H1 (cell line): ENCODE data around the gene MRPL11. TPM values are rescaled to one million over a fixed set of nuclear protein-coding genes. Genes with fewer than 3 reads are reported as not detected.

ENCODE experiments used
- CTCF ChIA-PET: fragments of 300-600 bp; sonication (Branson Sonifier 250); formaldehyde crosslinking; loops from one replicate; lab custom pipeline; 2021; ENCODE audit not compliant: partially characterized antibody; lab: Charles Lee
- POLR2A ChIA-PET: fragments of 300-600 bp; sonication (Branson Sonifier 250); formaldehyde crosslinking; loops from one replicate; lab custom pipeline; 2021; ENCODE audit warnings: inconsistent platforms; ENCODE audit not compliant: partially characterized antibody; lab: Charles Lee
- DNase-seq, 2 experiments: peaks; one replicate each; pipeline versions ENCODE4 v3.0.0 to v3.0.0-alpha.2; 2010 to 2022; ENCODE audit warnings: low spot score in 2 of 2, low read depth in 1 of 2, mixed read lengths in 1 of 2
- FAIRE-seq: peaks from 2 replicates; lab custom pipeline; 2011; peaks lifted over from hg19 to GRCh38; lab: Jason Lieb, UNC
- H2AFZ ChIP-seq: 2 replicates; pipeline ENCODE4 v1.8.1; 2012; ENCODE audit warnings: low read length, inconsistent platforms
- H2AK5ac ChIP-seq: 2 replicates; pipeline ENCODE4 v1.6.1; 2013; ENCODE audit warnings: low read depth, low read length
- H2BK120ac ChIP-seq: replicated peaks from 2 replicates; pipeline ENCODE3; 2013; ENCODE audit warnings: low read depth, low read length, inconsistent platforms
- H2BK12ac ChIP-seq: 2 replicates; pipeline ENCODE4 v1.6.1; 2013; ENCODE audit warnings: low read depth, low read length
- H2BK15ac ChIP-seq: 2 replicates; pipeline ENCODE4 v1.6.1; 2013; ENCODE audit warnings: low read length
- H2BK20ac ChIP-seq: 2 replicates; pipeline ENCODE4 v1.6.1; 2013; ENCODE audit warnings: low read length
- H2BK5ac ChIP-seq: 2 replicates; pipeline ENCODE4 v1.6.1; 2013; ENCODE audit warnings: low read depth, low read length
- H3K14ac ChIP-seq: 2 replicates; pipeline ENCODE4 v1.6.1; 2013; ENCODE audit warnings: inconsistent platforms; ENCODE audit not compliant: insufficient read length
- H3K18ac ChIP-seq: 2 replicates; pipeline ENCODE4 v1.6.1; 2013; ENCODE audit warnings: low read length; ENCODE audit errors: extremely low read depth
- H3K23ac ChIP-seq: 2 replicates; pipeline ENCODE4 v1.6.1; 2013; ENCODE audit warnings: inconsistent platforms; ENCODE audit not compliant: insufficient read length
- H3K23me2 ChIP-seq: 2 replicates; pipeline ENCODE4 v1.6.1; 2013; ENCODE audit warnings: low read depth, low read length
- H3K27ac ChIP-seq: 2 replicates; pipeline ENCODE4 v1.6.1; 2011; ENCODE audit warnings: low read depth, low read length, inconsistent platforms
- H3K27me3 ChIP-seq, 4 experiments: replicated peaks in 1 of 4; 1 replicate in 1 of 4; 2 replicates in 3 of 4; pipeline versions ENCODE4 v1.6.1 to v1.8.1; 2011 to 2013; ENCODE audit warnings: low read length in 3 of 4, mild to moderate bottlenecking in 3 of 4, inconsistent platforms in 2 of 4, mixed read lengths in 2 of 4, moderate library complexity in 1 of 4; ENCODE audit not compliant: control insufficient read depth in 3 of 4, insufficient read depth in 3 of 4; ENCODE audit errors: extremely low read depth in 1 of 4
- H3K36me3 ChIP-seq, 4 experiments: 2 replicates each; pipeline versions ENCODE4 v1.6.1 to v1.8.1; 2011 to 2013; ENCODE audit warnings: mild to moderate bottlenecking in 4 of 4, low read length in 3 of 4, moderate library complexity in 2 of 4, control low read depth in 1 of 4, inconsistent platforms in 1 of 4; ENCODE audit not compliant: insufficient read depth in 4 of 4, control insufficient read depth in 2 of 4
- H3K4ac ChIP-seq: replicated peaks from 2 replicates; pipeline ENCODE3; 2013; ENCODE audit warnings: low read length, low read depth, mixed read lengths, inconsistent platforms; ENCODE audit not compliant: insufficient read length
- H3K4me1 ChIP-seq, 4 experiments: replicated peaks in 1 of 4; 1 replicate in 1 of 4; 2 replicates in 3 of 4; pipeline versions ENCODE4 v1.6.1 to v1.8.1; 2011 to 2013; ENCODE audit warnings: low read length in 3 of 4, inconsistent platforms in 2 of 4, mixed read lengths in 1 of 4; ENCODE audit not compliant: insufficient read depth in 4 of 4, control insufficient read depth in 3 of 4
- H3K4me2 ChIP-seq, 2 experiments: 2 replicates each; pipeline versions ENCODE4 v1.6.1 to v1.8.1; 2011 to 2013; ENCODE audit warnings: low read depth in 2 of 2, low read length in 2 of 2, control low read depth in 1 of 2, inconsistent platforms in 1 of 2, mild to moderate bottlenecking in 1 of 2; ENCODE audit not compliant: insufficient read depth in 1 of 2
- H3K4me3 ChIP-seq, 4 experiments: fragments of 200-600, 300-600 bp in 1 of 4; sonication (generic), shearing (Covaris generic), sonication (Bioruptor Twin) in 1 of 4; 2 replicates each; pipeline versions ENCODE4 v1.5.1 to v1.8.1; 2011 to 2016; ENCODE audit warnings: low read length in 4 of 4, low read depth in 3 of 4, control low read depth in 2 of 4, inconsistent platforms in 2 of 4, mild to moderate bottlenecking in 2 of 4, mixed read lengths in 1 of 4, moderate library complexity in 1 of 4; ENCODE audit not compliant: insufficient read depth in 2 of 4; ENCODE audit errors: extremely low read depth in 1 of 4
- H3K56ac ChIP-seq: replicated peaks from 2 replicates; pipeline ENCODE3; 2013; ENCODE audit warnings: low read depth, mild to moderate bottlenecking, mixed read lengths, low read length, inconsistent platforms; ENCODE audit not compliant: insufficient read length
- H3K79me1 ChIP-seq: 2 replicates; pipeline ENCODE4 v1.6.1; 2013; ENCODE audit warnings: low read depth, low read length, control low read depth
- H3K79me2 ChIP-seq, 2 experiments: 2 replicates each; pipeline versions ENCODE4 v1.6.1 to v1.8.1; 2012 to 2013; ENCODE audit warnings: low read length in 2 of 2, mild to moderate bottlenecking in 2 of 2, inconsistent platforms in 1 of 2; ENCODE audit not compliant: insufficient read depth in 2 of 2, control insufficient read depth in 1 of 2
- H3K9ac ChIP-seq, 4 experiments: replicated peaks in 1 of 4; 1 replicate in 1 of 4; 2 replicates in 3 of 4; pipeline versions ENCODE4 v1.6.1 to v1.8.1; 2011 to 2013; ENCODE audit warnings: low read depth in 3 of 4, low read length in 3 of 4, control low read depth in 2 of 4, mild to moderate bottlenecking in 2 of 4, moderate library complexity in 2 of 4, inconsistent platforms in 1 of 4; ENCODE audit errors: extremely low read depth in 1 of 4
- H3K9me3 ChIP-seq, 2 experiments: 2 replicates each; pipeline versions ENCODE4 v1.6.1 to v1.8.1; 2012 to 2013; ENCODE audit warnings: mild to moderate bottlenecking in 2 of 2, moderate library complexity in 2 of 2, control low read depth in 1 of 2, inconsistent platforms in 1 of 2, low read depth in 1 of 2, low read length in 1 of 2, mixed read lengths in 1 of 2; ENCODE audit not compliant: insufficient read depth in 2 of 2
- H4K20me1 ChIP-seq, 2 experiments: replicated peaks in 1 of 2; 2 replicates each; pipeline versions ENCODE3 to v1.8.1; 2011 to 2013; ENCODE audit warnings: inconsistent platforms in 2 of 2, low read length in 2 of 2, mild to moderate bottlenecking in 1 of 2; ENCODE audit not compliant: insufficient read depth in 2 of 2, control insufficient read depth in 1 of 2
- H4K5ac ChIP-seq: 2 replicates; pipeline ENCODE4 v1.6.1; 2013; ENCODE audit warnings: low read length, low read depth, mixed read lengths, inconsistent platforms; ENCODE audit not compliant: insufficient read length
- H4K8ac ChIP-seq: 2 replicates; pipeline ENCODE4 v1.8.0; 2013; ENCODE audit warnings: mild to moderate bottlenecking, moderate library complexity, low read length, inconsistent platforms; ENCODE audit not compliant: insufficient read depth; ENCODE audit errors: extremely low read depth
- H4K91ac ChIP-seq: replicated peaks from 2 replicates; pipeline ENCODE3; 2013; ENCODE audit warnings: low read length, mixed read lengths, inconsistent platforms; ENCODE audit not compliant: insufficient read length
- POLR2A ChIP-seq, 2 experiments: IDR thresholded peaks; 1 replicate in 1 of 2; 2 replicates in 1 of 2; pipeline ENCODE4 v1.6.1; 2011; ENCODE audit warnings: low read depth in 2 of 2, low read length in 2 of 2, mild to moderate bottlenecking in 2 of 2; ENCODE audit errors: control extremely low read depth in 1 of 2
- RAD21 ChIP-seq, 2 experiments: IDR thresholded peaks in 1 of 2; conservative IDR thresholded peaks in 1 of 2; 2 replicates each; pipeline ENCODE4 v1.6.1; 2011; ENCODE audit warnings: low read depth in 2 of 2, low read length in 2 of 2, improper control_type of control experiment in 1 of 2, inconsistent platforms in 1 of 2, mild to moderate bottlenecking in 1 of 2, moderate library complexity in 1 of 2
- TCF12 ChIP-seq: IDR thresholded peaks from 2 replicates; pipeline ENCODE4 v1.6.1; 2011; ENCODE audit warnings: low read depth, mild to moderate bottlenecking, low read length
- WGBS, 2 experiments: shearing (Covaris generic) in 1 of 2; methylation state at CpG; one replicate each; pipeline versions ENCODE4 v1.1.6 to v1.1.7; 2013 to 2015; ENCODE audit warnings: low lambda C conversion rate in 2 of 2, mixed read lengths in 2 of 2, inconsistent platforms in 1 of 2, low coverage in 1 of 2, missing lambda C conversion rate in 1 of 2; ENCODE audit not compliant: insufficient replicate concordance in 2 of 2, insufficient coverage in 1 of 2, insufficient read length in 1 of 2; ENCODE audit errors: extremely low coverage in 1 of 2, missing lambda C conversion rate in 1 of 2; 5-methylcytosine and 5-hydroxymethylcytosine counted together
- polyA plus RNA-seq, 7 experiments: library from polyadenylated mRNA; depleted of rRNA in 3 of 7; stranded (reverse) in 5 of 7; unstranded in 2 of 7; fragments of >200 nt in 5 of 7; fragments of 200-250 nt in 2 of 7; gene quantifications; 1 replicate in 5 of 7; 2 replicates in 1 of 7; 4 replicates in 1 of 7; pipeline versions ENCODE4 v1.2.1 to v1.2.3, GENCODE V29; 2011 to 2013; ENCODE audit warnings: missing spikeins in 2 of 7, mixed read lengths in 2 of 7
- total RNA-seq: library from RNA; stranded (reverse); fragmentation: NEBNext Ultra II Directional; extraction: Animal tissue kit (Norgen Biotek cat#: 25700); gene quantifications from 2 replicates; pipeline ENCODE4 v1.2.1, GENCODE V29; 2021

The MRPL11 gene
- total and polyA plus RNA-seq, 2 of the 8 experiments (the other 6 are each of a cell fraction or from before 2014, with no cell fraction given): 105 to 141 TPM

DNA sequence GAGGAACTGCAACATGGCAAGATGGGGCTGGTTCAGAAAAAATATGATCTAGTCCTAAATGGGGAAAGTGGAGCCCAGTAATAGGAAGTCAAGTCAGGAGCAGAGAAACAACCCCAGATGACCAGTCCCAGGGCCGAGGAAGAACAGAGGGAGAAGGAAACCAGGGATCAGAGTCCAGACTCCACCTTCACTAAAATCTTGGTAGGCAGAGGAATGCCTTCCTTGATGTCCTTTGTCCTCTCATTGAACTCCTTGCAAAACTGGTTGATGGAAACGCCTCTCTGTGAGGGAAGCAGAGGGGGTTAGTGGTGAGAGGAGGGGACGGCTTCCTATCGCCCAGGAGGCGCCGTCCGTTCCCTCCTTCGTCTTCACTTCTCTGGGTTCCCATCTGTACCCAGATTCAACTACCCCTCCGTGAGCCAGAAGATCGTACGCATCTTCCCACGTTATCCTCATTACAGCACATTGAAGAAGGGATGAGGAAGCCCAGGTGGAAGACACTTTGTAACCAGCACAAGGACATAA, 607 bp downstream of the MRPL11 start:
- H3K79me1 ChIP-seq: peaks cover 3% of the 10 kb centered on the region; the same call in 1 of the 2 replicates
- peaks cover 2% of the 10 kb centered on the region; the same call in 1 of the 2 replicates for H3K23me2 ChIP-seq
- peaks cover 0 to 7% of the 10 kb centered on the region in 2 experiments; a peak in 2 of 4 replicates for H3K79me2 ChIP-seq
- DNase-seq: no peak
- H3K4me2 ChIP-seq: peak overlapping the region; percentile 77 to 86
- peak overlapping the region; percentile 98 for H3K27ac ChIP-seq
- peaks cover 3 to 7% of the 10 kb centered on the region in 2 experiments for H3K9me3 ChIP-seq
- H2BK20ac ChIP-seq: peak overlapping the region; percentile 23; the same call in 1 of the 2 replicates
- H2AFZ ChIP-seq: peak overlapping the region; percentile 100; the same call in 1 of the 2 replicates
- no peak for TF ChIP-seq TCF12
- peak in 1 of 2 experiments; percentile 23; a peak in 1 of 3 replicates for TF ChIP-seq POLR2A (IDR thresholded peaks at IDR 0.05; ENCODE audit: control extremely low read depth in 1 of 2, low read depth in 2 of 2, low read length in 2 of 2)
- TF ChIP-seq RAD21 (IDR thresholded peaks at IDR 0.05 in 1 of 2, conservative IDR thresholded peaks at IDR 0.05 in 1 of 2; ENCODE audit: low read depth in 2 of 2, low read length in 2 of 2): no peak
- 10% methylated on average over 10 of the region's 12 CpGs; no CpG with 5 or more reads in 1 of the 2 experiments for WGBS, 2 experiments
- H3K4ac ChIP-seq: peak overlapping the region; percentile 58
- CTCF ChIA-PET: interaction anchor here (0.7 to 13.7 kb wide), 24 partner anchors 8 to 411 kb away, joined by 3 to 259 read pairs (median 6); partner anchors contain the start of genes DPP3 and NPAS4
- H2AK5ac ChIP-seq: no peak overlapping the region
- peak overlapping the region; percentile 63 for H4K91ac ChIP-seq
- H2BK5ac ChIP-seq: peak overlapping the region; percentile 95
- peaks cover 0 to 1% of the 10 kb centered on the region in 2 experiments for H4K20me1 ChIP-seq
- peak overlapping the region; percentile 76 to 97 (median 92) for H3K9ac ChIP-seq
- peak overlapping the region; percentile 48 for H3K18ac ChIP-seq
- no peak overlapping the region for H2BK15ac ChIP-seq
- H3K56ac ChIP-seq: no peak overlapping the region
- peak overlapping the region; percentile 92; the same call in 1 of the 2 replicates for H4K8ac ChIP-seq
- peak overlapping the region; percentile 85 to 98 (median 88) for H3K4me3 ChIP-seq
- no peak overlapping the region for H3K14ac ChIP-seq
- no peaks in the 10 kb centered on the region for H3K27me3 ChIP-seq
- POLR2A ChIA-PET: interaction anchor here (0.8 to 2.3 kb wide), 20 partner anchors 9 to 239 kb away, joined by 3 to 16 read pairs (median 5); partner anchors contain the start of genes DPP3, NPAS4, PELI3 and RBM14
- H3K23ac ChIP-seq: no peak overlapping the region
- H2BK120ac ChIP-seq: no peak overlapping the region
- peaks cover 0 to 5% (median 2%) of the 10 kb centered on the region in 4 experiments; a peak in 2 of 7 replicates for H3K4me1 ChIP-seq
- H4K5ac ChIP-seq: no peak overlapping the region
- peaks cover 9 to 23% (median 16%) of the 10 kb centered on the region in 4 experiments; a peak in 7 of 8 replicates for H3K36me3 ChIP-seq
- H2BK12ac ChIP-seq: peak overlapping the region; percentile 80; the same call in 1 of the 2 replicates
- no peak for FAIRE-seq
